Measurements from ENCODE around the gene NFAM1. TPM values are rescaled to one million over a fixed set of nuclear protein-coding genes. Genes with fewer than 3 reads are reported as not detected.

The NFAM1 gene
- total RNA-seq, 1 experiment from 2014 or later: 0.17 TPM

GRCh38 chr22:42419243-42419881 is 12.8 kb downstream of the NFAM1 start:
- no peak for DNase-seq (ENCODE audit: low read depth)

DNA sequence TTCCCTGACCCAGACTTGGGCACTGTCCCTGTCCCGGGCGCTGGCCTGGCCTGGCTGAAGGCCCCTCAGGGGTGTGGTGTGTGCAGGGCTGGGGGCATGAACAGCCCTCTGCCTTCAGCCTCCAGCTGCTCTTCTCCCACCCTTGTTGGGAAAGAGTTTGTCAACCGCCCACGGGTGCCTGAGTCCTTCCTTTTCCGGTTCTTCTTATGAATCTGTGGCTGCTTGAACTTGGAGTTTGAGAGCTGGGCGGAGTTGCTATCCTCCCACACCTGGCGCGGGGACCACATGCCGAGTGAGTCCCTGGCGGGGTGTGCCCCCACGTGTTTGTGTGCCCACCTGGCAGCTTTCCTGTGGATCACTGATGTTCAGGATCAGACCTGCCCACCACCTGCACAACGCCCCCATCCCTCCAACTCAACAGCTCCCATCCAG is 13.4 kb downstream of the NFAM1 start:
- no peak for DNase-seq (ENCODE audit: low read depth)
- in situ Hi-C loops (cut with HindIII; ENCODE audit: low pct_unique_long_range_greater_than_20kb, low sequenced_read_pairs): no loop called here

More at GRCh38 chr22:42419243-42419881, 12.8 kb downstream of the NFAM1 start:
- in situ Hi-C loops (cut with HindIII; ENCODE audit: low pct_unique_long_range_greater_than_20kb, low sequenced_read_pairs): no loop called here

GRCh38 chr22:42417645-42418305 is 14.4 kb downstream of the NFAM1 start:
- DNase-seq (ENCODE audit: low read depth): no peak
- in situ Hi-C loops (cut with HindIII; ENCODE audit: low pct_unique_long_range_greater_than_20kb, low sequenced_read_pairs): no loop called here

DNA sequence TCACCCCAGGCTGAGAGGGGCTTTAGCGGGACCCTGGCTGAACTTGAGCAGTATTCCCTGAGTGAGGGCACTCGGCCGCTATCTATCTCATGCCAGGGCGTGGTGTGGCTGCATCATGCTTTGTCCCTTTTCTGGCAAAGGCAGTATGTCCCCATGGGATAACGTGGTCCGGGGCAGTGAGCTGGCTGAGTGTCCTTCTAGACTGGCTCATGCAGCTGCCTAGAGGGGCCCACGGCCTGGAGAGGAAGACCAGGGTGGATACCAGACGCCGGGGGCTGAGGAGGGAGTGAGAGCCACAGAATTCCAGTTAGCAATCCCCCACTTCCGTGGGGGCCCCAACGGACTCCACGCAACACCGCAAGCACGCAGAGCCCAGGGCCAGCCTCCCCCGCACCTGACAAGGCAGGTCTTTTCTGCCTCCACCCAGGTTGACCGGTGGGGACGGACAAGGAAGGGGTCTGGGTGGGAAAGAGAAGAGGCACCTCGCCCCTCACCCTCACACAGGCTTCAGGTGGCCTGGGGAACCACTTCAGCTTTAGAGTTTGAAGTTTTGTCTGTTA is 15.5 kb downstream of the NFAM1 start:
- in situ Hi-C loops (cut with HindIII; ENCODE audit: low pct_unique_long_range_greater_than_20kb, low sequenced_read_pairs): no loop called here
- DNase-seq (ENCODE audit: low read depth): no peak

DNA sequence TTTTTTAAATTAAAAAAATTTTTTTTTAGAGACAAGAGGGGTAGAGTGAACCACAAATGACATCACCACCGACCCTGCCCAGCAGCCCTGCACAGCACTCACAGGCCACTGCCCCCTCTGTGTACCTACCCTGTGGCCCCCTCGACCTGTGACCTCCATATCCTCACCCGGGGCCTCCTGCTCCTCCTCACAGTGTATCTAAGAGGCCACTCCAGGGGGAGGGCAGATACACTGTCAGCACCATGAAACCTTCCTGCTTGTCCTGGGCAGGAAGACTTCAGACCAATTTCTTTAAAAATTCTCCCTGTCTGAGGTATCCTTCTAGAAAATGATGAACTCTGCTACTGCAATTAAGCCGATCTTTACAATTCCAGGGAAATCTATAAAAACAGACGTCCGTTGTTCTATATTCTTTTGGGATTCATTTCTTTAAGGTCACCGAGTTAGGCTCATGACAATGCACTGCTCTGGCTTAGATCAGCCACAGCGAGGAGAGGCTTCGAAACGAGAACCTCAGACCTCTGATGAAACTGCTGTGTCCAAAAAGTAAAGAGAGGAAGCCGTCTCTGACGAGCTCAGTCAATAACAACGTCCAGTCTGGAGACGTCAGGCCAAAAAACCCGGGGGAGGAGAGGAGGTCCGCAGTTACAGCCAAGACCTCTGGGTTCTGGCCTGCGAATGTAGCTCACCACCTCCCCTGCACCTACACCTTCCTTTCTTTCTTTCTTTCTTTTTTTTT is 17.5 kb downstream of the NFAM1 start:
- in situ Hi-C loops (cut with HindIII; ENCODE audit: low pct_unique_long_range_greater_than_20kb, low sequenced_read_pairs): no loop called here
- no peak for DNase-seq (ENCODE audit: low read depth)

DNA sequence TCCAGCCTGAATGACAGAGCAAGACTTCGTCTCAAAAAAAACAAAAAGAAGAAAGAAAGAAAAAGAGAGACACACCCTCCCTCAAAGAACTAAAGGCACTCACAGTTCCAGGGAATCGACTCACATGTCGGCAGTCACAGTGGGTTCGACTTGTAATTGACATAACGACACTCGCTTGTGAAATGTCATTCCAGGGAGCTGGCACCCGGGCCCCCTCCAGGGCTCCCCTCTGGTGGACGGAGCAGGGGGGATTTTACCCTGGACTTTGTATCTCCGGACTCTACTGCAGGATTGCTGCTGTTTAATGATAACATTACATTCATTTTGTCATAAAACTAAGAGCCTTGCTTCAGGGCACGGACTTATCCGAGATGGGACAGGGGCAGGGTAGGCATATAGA is 18.2 kb downstream of the NFAM1 start:
- in situ Hi-C loops (cut with HindIII; ENCODE audit: low pct_unique_long_range_greater_than_20kb, low sequenced_read_pairs): no loop called here
- DNase-seq (ENCODE audit: low read depth): no peak

GRCh38 chr22:42412744-42413333 is 19.4 kb downstream of the NFAM1 start:
- DNase-seq (ENCODE audit: low read depth): no peak
- in situ Hi-C loops (cut with HindIII; ENCODE audit: low pct_unique_long_range_greater_than_20kb, low sequenced_read_pairs): no loop called here

DNA sequence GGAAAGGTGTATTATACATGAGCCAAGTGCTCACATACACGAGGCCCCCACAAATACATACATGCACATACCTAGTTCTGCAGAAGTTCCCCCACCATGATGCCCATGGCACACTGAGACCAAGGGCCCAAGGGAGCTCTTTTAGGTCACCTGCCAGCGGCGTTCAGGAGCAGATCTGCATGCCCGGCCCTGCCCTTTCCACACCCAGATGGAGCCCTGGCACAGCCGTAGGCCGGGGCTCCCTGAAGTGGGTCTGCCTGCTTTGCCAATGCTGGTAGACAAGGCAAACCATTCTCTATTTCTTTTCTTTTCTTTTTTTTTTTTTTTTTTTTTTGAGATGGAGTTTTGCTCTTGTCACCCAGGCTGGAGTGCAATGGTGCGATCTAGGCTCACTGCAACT is 21.5 kb downstream of the NFAM1 start:
- in situ Hi-C loops (cut with HindIII; ENCODE audit: low pct_unique_long_range_greater_than_20kb, low sequenced_read_pairs): no loop called here
- no peak for DNase-seq (ENCODE audit: low read depth)

- in situ Hi-C loops (cut with HindIII; ENCODE audit: low pct_unique_long_range_greater_than_20kb, low sequenced_read_pairs): no loop called here
- DNase-seq (ENCODE audit: low read depth): no peak
These were observed 23.2 kb downstream of the NFAM1 start for GRCh38 chr22:42408810-42409529.

DNA sequence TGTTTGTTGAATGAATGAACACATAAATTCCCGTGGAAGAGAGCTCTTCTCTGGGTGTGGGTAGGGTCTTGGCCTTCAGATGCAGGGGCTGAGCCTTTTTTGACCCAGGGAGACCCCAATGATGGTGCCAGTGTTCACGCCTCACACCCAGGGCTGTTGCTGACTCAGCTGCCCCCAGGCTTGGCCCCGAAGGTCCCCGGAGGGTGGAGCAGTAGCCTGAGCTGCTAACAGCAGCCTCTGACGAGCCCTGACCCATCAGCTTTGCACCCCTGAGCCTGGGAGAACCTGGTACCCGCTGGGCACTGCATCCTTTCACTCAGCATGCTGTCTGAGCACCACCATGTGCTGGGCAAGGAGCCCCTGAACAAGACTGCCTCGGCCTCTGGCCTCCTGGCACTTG is 23.9 kb downstream of the NFAM1 start:
- in situ Hi-C loops (cut with HindIII; ENCODE audit: low pct_unique_long_range_greater_than_20kb, low sequenced_read_pairs): no loop called here
- no peak for DNase-seq (ENCODE audit: low read depth)

DNA sequence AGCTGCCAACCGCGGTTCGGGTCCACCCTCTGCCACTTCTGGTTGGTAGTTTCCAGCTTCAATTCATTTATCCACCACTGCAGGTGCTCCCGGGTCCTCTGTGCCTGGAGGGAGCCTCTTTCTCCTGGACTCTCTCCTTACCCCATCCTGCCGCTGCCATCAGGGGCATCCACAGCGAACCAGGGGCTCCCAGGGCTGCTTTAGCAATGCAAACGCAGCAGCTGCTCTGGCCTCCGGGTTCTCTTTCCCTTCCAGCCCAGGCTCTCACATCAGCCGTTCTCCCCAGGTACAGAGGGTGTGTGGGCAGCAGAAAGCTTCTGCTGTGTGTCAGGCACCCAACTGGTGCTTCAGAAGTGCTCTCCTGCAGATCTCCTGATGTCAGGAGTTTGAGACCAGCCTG is 27.9 kb downstream of the NFAM1 start:
- in situ Hi-C loops (cut with HindIII; ENCODE audit: low pct_unique_long_range_greater_than_20kb, low sequenced_read_pairs): no loop called here
- DNase-seq (ENCODE audit: low read depth): no peak

DNA sequence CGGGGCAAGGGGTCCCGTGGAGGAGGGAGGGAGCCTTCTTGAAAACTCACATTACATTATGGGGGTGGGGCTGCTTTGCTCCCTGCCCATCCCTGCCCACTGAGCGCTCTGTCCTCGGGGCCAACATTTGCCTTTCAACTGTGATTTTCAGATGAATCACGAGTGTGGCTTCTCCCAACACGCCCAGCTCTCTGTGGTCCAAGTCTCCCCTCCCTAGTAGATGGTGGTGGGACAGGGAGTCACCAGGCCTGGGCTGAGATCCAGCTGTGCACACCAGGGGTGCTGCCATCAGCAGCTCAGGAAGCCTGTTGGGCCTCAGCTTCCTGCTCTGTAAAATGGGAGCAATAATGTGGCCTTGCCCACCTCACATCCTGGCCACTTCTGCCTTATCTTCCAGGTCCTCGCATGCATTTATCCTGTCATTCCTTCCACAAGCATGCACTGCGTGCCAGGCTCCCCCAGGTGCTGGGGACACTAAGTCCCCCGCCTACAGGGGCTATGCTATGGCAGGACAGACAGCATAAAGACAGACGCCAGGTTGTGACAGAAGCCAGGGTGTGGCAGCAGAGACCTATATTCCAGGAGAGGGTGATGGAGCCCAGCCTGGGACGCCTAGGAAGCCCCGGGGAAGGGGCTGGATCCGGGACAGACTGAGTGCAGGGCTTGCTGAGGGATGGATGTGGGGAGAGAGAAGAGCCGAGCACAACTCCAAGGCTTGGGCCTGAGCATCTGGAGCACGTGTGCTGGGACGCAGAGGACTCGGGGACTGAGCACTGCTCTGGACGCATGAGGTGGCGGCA is 30.5 kb downstream of the NFAM1 start:
- DNase-seq (ENCODE audit: low read depth): no peak
- in situ Hi-C loops (cut with HindIII; ENCODE audit: low pct_unique_long_range_greater_than_20kb, low sequenced_read_pairs): no loop called here

DNA sequence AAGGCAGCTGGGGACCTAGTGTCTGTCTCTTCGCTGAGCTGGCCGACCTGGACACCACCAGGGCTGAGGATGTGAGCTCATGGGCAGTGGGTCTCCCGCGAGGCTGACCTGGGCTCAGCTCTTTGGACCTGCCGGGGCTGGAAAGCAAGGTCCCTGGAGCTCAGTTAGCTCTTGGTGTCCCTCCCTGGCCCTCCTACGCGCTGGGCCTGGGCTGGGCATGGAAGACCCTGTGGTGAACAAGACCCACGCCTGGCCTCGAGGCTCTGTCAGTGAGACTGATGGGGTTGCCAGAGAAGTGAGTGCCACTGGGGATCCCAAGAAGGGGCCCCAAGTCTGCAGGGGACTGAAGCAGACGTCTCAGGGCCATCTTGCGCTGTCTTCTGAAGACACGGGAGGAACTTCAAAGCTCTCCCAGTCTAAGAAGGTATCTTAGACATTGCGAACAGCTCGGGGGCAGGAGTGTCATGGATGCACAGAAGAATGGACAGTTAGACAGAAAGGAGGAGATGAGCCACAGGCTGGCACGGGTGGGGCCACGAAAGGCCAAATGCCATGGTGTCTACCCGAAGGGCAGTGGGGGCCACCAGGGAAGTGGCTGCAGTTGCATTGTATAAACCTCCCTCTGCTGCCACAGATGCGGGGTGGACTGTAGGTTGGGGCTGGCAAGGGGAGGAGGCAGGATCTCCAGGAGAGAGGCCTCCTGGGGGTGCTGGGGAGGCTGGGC is 31.2 kb downstream of the NFAM1 start:
- in situ Hi-C loops (cut with HindIII; ENCODE audit: low pct_unique_long_range_greater_than_20kb, low sequenced_read_pairs): no loop called here
- DNase-seq (ENCODE audit: low read depth): no peak

- in situ Hi-C loops (cut with HindIII; ENCODE audit: low pct_unique_long_range_greater_than_20kb, low sequenced_read_pairs): no loop called here
- DNase-seq (ENCODE audit: low read depth): peak; percentile 14
These were observed 32.6 kb downstream of the NFAM1 start for GRCh38 chr22:42399315-42400271.

- DNase-seq (ENCODE audit: low read depth): peak; percentile 59
- in situ Hi-C loops (cut with HindIII; ENCODE audit: low pct_unique_long_range_greater_than_20kb, low sequenced_read_pairs): no loop called here
These were observed 34.6 kb downstream of the NFAM1 start for GRCh38 chr22:42397332-42398249.
